Endometrium (tissue), 2 donors: ENCODE results near the gene ARHGEF17.

Experiments used
- FAIRE-seq: peaks from 2 replicates; lab custom pipeline; 2012; peaks lifted over from hg19 to GRCh38; lab: Jason Lieb, UNC
- donor health status: control.
- donor health status: control.

ARHGEF17 gene

GRCh38 chr11:73358071-73358470 lies 50.0 kb downstream of the ARHGEF17 start:
- FAIRE-seq, result no peak

- no peak for FAIRE-seq
Measured at GRCh38 chr11:73359341-73359740, 51.3 kb downstream of the ARHGEF17 start.

GRCh38 chr11:73359930-73360742 lies 52.1 kb downstream of the ARHGEF17 start:
- no peak for FAIRE-seq

- no peak for FAIRE-seq
Measured at GRCh38 chr11:73360743-73361369, 52.8 kb downstream of the ARHGEF17 start.

GRCh38 chr11:73361953-73362776 lies 54.1 kb downstream of the ARHGEF17 start:
- FAIRE-seq, result no peak

GRCh38 chr11:73363147-73363546 lies 55.1 kb downstream of the ARHGEF17 start:
- no peak for FAIRE-seq

DNA sequence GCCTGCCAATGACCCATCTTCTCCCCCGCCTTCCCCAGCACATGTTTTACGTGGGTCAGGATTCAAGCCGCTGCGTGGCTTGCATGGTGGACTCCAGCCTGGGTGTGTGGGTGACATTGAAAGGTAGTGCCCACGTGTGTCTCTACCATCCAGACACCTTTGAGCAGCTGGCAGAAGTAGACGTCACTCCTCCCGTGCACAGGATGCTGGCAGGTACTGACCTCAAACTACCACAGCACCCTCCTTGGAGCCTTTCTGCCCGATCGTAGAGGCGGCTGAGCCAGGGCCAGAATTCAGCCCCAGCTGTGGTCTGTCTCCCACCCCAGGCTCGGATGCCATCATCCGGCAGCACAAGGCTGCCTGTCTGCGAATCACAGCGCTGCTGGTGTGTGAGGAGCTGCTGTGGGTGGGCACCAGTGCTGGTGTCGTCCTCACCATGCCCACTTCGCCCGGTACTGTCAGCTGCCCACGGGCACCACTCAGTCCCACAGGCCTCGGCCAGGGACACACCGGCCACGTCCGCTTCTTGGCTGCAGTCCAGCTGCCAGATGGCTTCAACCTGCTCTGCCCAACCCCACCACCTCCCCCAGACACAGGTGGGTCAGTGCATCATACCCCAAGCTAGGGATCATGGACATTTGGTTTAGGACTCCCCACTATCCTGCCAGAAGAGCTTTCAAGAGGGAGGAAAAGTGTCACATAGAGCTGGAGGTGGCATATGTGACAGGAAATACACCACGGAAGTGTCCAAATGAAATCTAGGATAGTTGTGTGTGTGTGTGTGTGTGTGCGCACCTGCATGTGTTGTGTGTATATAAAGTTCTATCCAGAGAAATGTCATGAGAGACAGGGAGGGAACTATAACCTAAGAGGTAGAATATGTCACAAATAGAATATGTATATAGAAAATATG lies 57.5 kb downstream of the ARHGEF17 start:
- no peak for FAIRE-seq

- no peak for FAIRE-seq
Measured at GRCh38 chr11:73366265-73366610, 58.2 kb downstream of the ARHGEF17 start.

DNA sequence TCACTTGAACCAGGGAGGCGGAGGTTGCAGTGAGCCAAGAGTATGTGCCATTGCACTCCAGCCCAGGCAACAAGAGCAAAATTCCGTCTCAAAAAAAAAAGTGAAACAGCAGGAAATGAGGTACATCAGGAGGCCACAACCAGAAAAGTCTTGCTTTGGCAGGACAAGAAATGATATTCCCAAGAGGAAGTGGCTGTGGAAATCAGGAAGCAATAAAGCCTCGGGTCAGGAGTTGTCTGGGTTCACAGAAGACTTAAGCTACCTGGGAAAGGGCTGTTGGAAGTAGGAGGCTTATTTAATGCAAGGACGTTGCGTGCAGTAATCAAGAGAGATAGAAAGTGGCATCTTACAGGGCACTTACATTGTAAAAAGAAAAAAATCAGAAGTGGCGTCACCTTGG lies 58.9 kb downstream of the ARHGEF17 start:
- no peak for FAIRE-seq

DNA sequence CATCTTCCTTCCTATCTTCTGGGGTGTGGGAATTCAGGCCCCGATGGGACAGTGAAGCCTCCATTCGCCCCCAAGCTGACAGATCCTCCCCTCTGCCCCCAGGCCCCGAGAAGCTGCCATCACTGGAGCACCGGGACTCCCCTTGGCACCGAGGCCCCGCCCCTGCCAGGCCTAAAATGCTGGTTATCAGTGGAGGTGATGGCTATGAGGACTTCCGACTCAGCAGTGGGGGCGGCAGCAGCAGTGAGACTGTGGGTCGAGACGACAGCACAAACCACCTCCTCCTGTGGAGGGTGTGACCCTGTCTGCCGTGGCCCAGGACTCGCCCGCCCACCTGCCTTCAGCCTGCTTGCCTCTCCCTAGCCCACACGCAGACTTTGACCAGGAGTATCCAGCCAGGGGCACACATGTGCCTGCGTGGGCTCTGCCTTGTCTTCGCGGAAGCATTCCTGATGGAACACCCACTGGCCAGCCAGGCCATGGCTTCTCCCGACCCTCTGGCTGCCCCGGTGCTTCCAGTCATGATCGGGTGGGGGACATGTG lies 59.5 kb downstream of the ARHGEF17 start:
- FAIRE-seq, result no peak

DNA sequence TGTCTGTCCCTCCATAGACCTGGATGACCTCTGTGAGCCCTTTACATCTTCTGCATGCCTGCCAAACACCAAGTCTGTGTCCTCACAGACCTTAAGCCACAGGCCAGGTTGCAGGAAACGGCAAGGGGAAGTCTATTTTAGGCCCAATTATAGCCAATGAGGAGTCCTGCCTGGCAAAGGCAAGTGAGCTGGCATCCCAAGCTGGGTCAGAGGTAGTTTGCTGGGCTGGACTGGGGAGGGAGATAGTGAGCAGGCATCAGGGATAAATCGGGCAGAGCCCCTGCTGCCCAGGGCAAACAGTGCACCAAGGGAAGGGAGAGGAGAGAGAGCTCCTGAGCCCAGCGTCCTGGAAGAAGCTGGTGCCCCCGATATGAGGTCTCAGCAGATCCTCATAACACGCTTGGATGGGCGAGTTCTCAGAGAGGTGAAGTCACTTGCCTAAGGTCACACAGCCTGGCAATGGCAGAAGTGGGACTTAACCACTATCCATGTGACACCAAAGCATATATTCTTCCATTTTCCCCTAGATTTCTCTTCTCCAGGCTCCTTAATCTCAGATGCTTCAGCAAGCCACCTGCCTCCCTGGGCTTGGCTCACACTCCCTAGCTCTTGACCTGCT lies 64.4 kb downstream of the ARHGEF17 start:
- FAIRE-seq, result no peak

GRCh38 chr11:73374151-73374550 lies 66.1 kb downstream of the ARHGEF17 start:
- FAIRE-seq, result no peak

DNA sequence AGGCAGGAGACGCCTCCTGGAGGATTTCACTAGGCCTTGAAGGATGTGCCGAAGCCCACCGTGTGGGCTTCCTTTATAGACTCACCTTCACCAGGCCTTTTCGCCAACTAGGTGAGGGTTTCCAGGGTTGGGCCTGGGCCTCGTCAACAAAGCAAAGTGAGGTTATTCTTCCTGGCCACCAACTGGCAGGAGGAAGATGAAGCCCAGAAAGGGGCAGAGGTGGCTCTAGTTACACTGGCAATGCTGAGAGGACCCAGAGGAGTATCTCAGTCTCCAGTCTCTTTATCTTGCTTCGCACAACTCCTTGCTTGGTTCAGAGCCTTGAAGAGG lies 67.7 kb downstream of the ARHGEF17 start:
- no peak for FAIRE-seq

DNA sequence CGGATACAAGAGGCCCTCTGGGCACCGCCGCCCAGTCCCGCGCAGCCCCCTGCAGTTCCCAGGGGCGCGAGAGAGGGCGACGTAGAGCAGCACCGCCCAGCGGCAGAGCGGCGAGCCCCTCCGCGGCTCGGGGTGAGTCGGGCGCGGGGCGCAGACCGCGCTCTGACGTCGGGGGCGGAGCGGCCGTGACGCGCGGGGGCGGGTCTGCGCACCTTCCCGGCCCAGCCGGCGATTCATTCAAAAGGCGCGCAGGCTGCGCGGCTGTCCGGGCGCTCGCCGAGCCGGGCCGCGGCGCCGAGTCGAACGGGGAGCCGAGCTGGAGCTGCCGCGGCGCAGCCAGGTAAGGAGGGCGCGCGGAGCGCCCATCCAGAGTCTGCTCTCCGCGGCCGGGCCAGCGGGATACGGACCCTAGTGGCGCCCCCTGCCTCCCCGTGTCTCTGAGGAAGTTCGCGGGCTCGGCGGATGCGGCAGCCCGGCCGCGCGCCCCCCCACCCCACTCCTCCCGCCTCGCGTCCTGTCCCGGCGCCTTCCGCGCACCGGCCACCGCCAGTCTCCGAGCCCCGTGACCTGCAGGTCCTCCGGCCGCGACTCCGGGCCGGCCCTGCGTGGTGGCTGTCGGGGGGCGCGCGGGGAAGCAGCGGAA lies 68.2 kb downstream of the ARHGEF17 start, which contains the start of gene RELT:
RELT (plus strand) TSS at position 240 of the 643 bp plus-strand sequence. CDS start 12,738 bp downstream, outside the sequence.
- FAIRE-seq, result no peak

DNA sequence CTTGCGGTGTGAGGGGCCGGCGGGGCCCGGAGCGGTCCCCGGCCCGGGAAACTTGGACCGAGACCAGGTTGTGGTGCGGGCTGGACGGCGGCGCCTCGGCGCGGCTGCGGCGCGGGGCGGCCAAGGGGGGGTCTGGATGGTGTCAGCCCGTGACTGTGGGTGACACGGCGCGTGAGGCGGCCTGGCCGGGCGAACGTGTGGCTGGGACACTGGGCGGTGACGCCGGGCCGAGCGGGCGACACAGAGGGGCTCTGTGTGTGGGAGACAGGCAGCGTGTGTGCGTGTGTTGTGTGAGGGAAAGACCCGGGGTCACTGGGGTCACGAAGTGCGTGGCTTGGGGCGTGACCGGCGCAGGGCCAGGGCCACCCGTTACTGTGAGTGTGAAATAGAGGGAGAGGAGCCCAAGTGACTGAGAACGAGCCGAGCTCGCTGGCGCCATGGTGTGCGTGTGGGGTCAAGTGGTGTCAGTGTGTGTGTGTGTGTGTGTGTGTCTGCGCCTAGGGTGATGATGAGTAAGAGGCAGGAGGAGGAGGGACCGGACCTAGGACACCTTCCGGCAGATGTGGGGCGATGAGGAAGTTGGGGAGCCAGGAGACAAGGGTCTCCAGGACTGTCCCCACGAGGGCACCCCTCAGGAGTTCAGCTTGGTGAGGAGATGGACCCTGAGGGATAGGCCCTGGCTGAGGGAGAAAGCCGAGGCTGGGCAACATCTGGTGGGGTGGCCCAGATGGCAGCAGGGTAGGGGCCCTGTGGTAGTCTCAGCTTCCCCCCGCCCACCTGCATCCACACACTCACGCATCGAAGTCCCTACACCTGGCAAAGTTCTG lies 68.9 kb downstream of the ARHGEF17 start:
- no peak for FAIRE-seq

GRCh38 chr11:73379189-73379880 lies 71.3 kb downstream of the ARHGEF17 start:
- FAIRE-seq, result no peak

DNA sequence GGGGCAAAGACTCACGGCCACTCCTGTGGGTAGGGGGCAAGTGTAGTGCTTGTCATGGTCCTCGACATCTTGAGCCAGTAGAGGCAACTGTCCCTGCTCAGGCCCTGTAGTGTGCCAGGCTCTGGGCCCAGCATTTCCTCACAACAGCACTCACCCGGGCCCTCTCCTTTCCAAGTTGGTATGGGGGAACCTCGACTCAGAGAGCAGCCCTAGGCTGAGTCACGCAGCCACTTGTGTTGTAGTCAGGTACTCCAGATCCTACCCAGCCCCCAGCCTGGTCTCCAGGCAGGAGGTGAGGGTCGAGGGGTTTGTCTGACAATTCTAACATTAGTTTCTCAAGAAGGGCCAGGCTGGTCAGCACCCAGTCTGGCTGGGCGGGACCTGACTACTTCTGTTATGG lies 72.3 kb downstream of the ARHGEF17 start:
- no peak for FAIRE-seq

GRCh38 chr11:73380897-73381410 lies 72.9 kb downstream of the ARHGEF17 start:
- FAIRE-seq, result no peak

- FAIRE-seq, result no peak
Measured at GRCh38 chr11:73381589-73381988, 73.5 kb downstream of the ARHGEF17 start.
